T-cell (primary cell): ENCODE data around the gene MAP2. TPM values are rescaled to one million over a fixed set of nuclear protein-coding genes. Genes with fewer than 3 reads are reported as not detected.

ENCODE experiments used
- ATAC-seq, 4 experiments: fragments of 200-7000 bp in 3 of 4; fragments of 150-1000 bp in 1 of 4; cut with Tn5 transposase; replicated peaks in 1 of 4; 1 replicate in 3 of 4; 2 replicates in 1 of 4; pipeline ENCODE4 v1.10.0; 2021; ENCODE audit warnings: moderate library complexity in 3 of 4, mild to moderate bottlenecking in 2 of 4, moderate number of reproducible peaks in 1 of 4
- CTCF ChIA-PET, 2 donors: fragments of 300-600 bp; sonication (Branson Sonifier 250); formaldehyde crosslinking; loops; one replicate each; lab custom pipeline; 2022; ENCODE audit warnings: antibody characterized with exemption in 2 of 2; lab: Charles Lee
- POLR2A ChIA-PET, 2 donors: fragments of 300-600 bp; sonication (Branson Sonifier 250); formaldehyde crosslinking; loops; one replicate each; lab custom pipeline; 2022; ENCODE audit warnings: antibody characterized with exemption in 2 of 2; lab: Charles Lee
- DNase-seq, 35 experiments: peaks; one replicate each; pipeline versions ENCODE4 v3.0.0 to v3.0.0-alpha.2; 2013 to 2023
- H3K27ac ChIP-seq: one replicate; pipeline ENCODE4 v1.5.1; 2013; ENCODE audit warnings: low read length
- H3K27me3 ChIP-seq, 2 experiments: replicated peaks in 1 of 2; 1 replicate in 1 of 2; 2 replicates in 1 of 2; pipeline versions ENCODE4 v1.6.1 to v1.7.0; 2013; ENCODE audit warnings: low read length in 1 of 2, mixed read lengths in 1 of 2; ENCODE audit not compliant: control insufficient read depth in 2 of 2, insufficient read depth in 2 of 2; ENCODE audit errors: extremely low read depth in 1 of 2
- H3K36me3 ChIP-seq, 2 donors: 1 replicate in 1 of 2; 2 replicates in 1 of 2; pipeline versions ENCODE4 v1.6.1 to v1.7.0; 2013; ENCODE audit warnings: low read length in 1 of 2; ENCODE audit not compliant: control insufficient read depth in 2 of 2, insufficient read depth in 1 of 2; ENCODE audit errors: extremely low read depth in 1 of 2
- H3K4me1 ChIP-seq, 2 experiments: 1 replicate in 1 of 2; 2 replicates in 1 of 2; pipeline versions ENCODE4 v1.6.1 to v1.7.0; 2013; ENCODE audit warnings: low read length in 2 of 2, mixed read lengths in 1 of 2; ENCODE audit not compliant: insufficient read depth in 2 of 2, control insufficient read depth in 1 of 2; ENCODE audit errors: extremely low read depth in 1 of 2
- H3K4me3 ChIP-seq, 2 donors: 1 replicate in 1 of 2; 2 replicates in 1 of 2; pipeline versions ENCODE4 v1.5.1 to v1.7.0; 2013; ENCODE audit warnings: mild to moderate bottlenecking in 2 of 2, low read length in 1 of 2, moderate library complexity in 1 of 2; ENCODE audit not compliant: control insufficient read depth in 1 of 2; ENCODE audit errors: extremely low read depth in 1 of 2
- H3K9me3 ChIP-seq: 2 replicates; pipeline ENCODE4 v1.7.0; 2013
- H3K27ac Mint-ChIP-seq, 2 donors: one replicate each; pipeline ENCODE4 v1.8.0; 2020 to 2021; ENCODE audit warnings: mild to moderate bottlenecking in 2 of 2, mixed read lengths in 2 of 2
- H3K27me3 Mint-ChIP-seq, 2 donors: one replicate each; pipeline ENCODE4 v1.8.0; 2021 to 2022; ENCODE audit warnings: mixed read lengths in 2 of 2
- H3K36me3 Mint-ChIP-seq: one replicate; pipeline ENCODE4 v1.8.0; 2021; ENCODE audit warnings: mixed read lengths
- H3K4me1 Mint-ChIP-seq, 3 donors: one replicate each; pipeline ENCODE4 v1.8.0; 2020 to 2022; ENCODE audit warnings: mixed read lengths in 3 of 3, mild to moderate bottlenecking in 1 of 3
- H3K4me3 Mint-ChIP-seq, 3 donors: one replicate each; pipeline ENCODE4 v1.8.0; 2020 to 2022; ENCODE audit warnings: mild to moderate bottlenecking in 3 of 3, mixed read lengths in 3 of 3, moderate library complexity in 3 of 3
- H3K9me3 Mint-ChIP-seq, 3 donors: one replicate each; pipeline ENCODE4 v1.8.0; 2020 to 2022; ENCODE audit warnings: mixed read lengths in 3 of 3
- WGBS: methylation state at CpG from one replicate; pipeline ENCODE4 v1.1.5; 2013; ENCODE audit warnings: missing lambda C conversion rate; ENCODE audit not compliant: insufficient coverage; 5-methylcytosine and 5-hydroxymethylcytosine counted together
- total RNA-seq, 35 experiments: library from RNA in 6 of 35; stranded (reverse) in 6 of 35; fragments of 120-200 nt in 1 of 35; gene quantifications; one replicate each; pipeline versions ENCODE4 v1.2.1 to v1.2.4 and lab custom pipeline; 2013 to 2026

Gene MAP2
- total RNA-seq, 5 donors from 2014 or later (not counting 1 experiment from before 2014, with no cell fraction given): 0.35 to 0.86 (median 0.46) TPM

GRCh38 chr2:209637293-209637692, 213.4 kb downstream of the MAP2 start:
- Mint-ChIP-seq H3K27ac (no peak overlapping the region), H3K27me3 (no peaks in the 10 kb centered on the region)
- CTCF ChIA-PET: no interaction called here

GRCh38 chr2:209638346-209638745, 214.5 kb downstream of the MAP2 start:
- Mint-ChIP-seq H3K36me3 (no peaks in the 10 kb centered on the region), H3K9me3 (no peaks in the 10 kb centered on the region), H3K27me3 (no peaks in the 10 kb centered on the region), H3K4me3 (no peak overlapping the region), H3K27ac (no peak overlapping the region), H3K4me1 (no peaks in the 10 kb centered on the region)
- ATAC-seq: no peak
- DNase-seq: no peak
- ChIA-PET CTCF (no interaction called here), POLR2A (no interaction called here)
- Histone ChIP-seq H3K36me3 (no peaks in the 10 kb centered on the region), H3K4me1 (no peaks in the 10 kb centered on the region), H3K9me3 (no peaks in the 10 kb centered on the region), H3K27me3 (no peaks in the 10 kb centered on the region), H3K27ac (no peak overlapping the region), H3K4me3 (no peak overlapping the region)
- whole genome bisulfite sequencing: no CpG with 5 or more reads among the region's 2 CpGs

More at GRCh38 chr2:209637293-209637692, 213.4 kb downstream of the MAP2 start:
- no peaks in the 10 kb centered on the region for H3K36me3 ChIP-seq
- H3K4me3 ChIP-seq: no peak overlapping the region
- H3K36me3 Mint-ChIP-seq: no peaks in the 10 kb centered on the region
- no peaks in the 10 kb centered on the region for H3K4me1 Mint-ChIP-seq
- no peak overlapping the region for H3K27ac ChIP-seq
- POLR2A ChIA-PET: no interaction called here
- no peaks in the 10 kb centered on the region for H3K9me3 Mint-ChIP-seq
- no peak overlapping the region for H3K4me3 Mint-ChIP-seq
- H3K4me1 ChIP-seq: no peaks in the 10 kb centered on the region
- H3K9me3 ChIP-seq: no peaks in the 10 kb centered on the region
- H3K27me3 ChIP-seq: no peaks in the 10 kb centered on the region
- 69% methylated on average over 2 of the region's 3 CpGs for WGBS
- DNase-seq (no peak), ATAC-seq (no peak)

- no peaks in the 10 kb centered on the region for H3K4me1 ChIP-seq
- H3K27me3 ChIP-seq: no peaks in the 10 kb centered on the region
- DNase-seq: no peak
- H3K27ac ChIP-seq: no peak overlapping the region
- no peaks in the 10 kb centered on the region for H3K9me3 ChIP-seq
- Mint-ChIP-seq H3K27me3 (no peaks in the 10 kb centered on the region), H3K36me3 (no peaks in the 10 kb centered on the region), H3K9me3 (no peaks in the 10 kb centered on the region), H3K27ac (no peak overlapping the region), H3K4me3 (no peak overlapping the region), H3K4me1 (no peaks in the 10 kb centered on the region)
- H3K36me3 ChIP-seq: no peaks in the 10 kb centered on the region
- ChIA-PET CTCF (no interaction called here), POLR2A (interaction anchor here in 1 of 2 donors (0.6 kb wide), 1 partner anchor 1846 kb away, joined by 3 read pairs; no protein-coding TSS in a partner anchor)
- WGBS: no CpG with 5 or more reads among the region's 2 CpGs
- H3K4me3 ChIP-seq: no peak overlapping the region
- ATAC-seq: no peak
These were observed 216.5 kb downstream of the MAP2 start for GRCh38 chr2:209640358-209640757.

- ATAC-seq (no peak), DNase-seq (no peak)
- H3K9me3 Mint-ChIP-seq: peaks cover 0 to 3% (median 0%) of the 10 kb centered on the region in 3 donors
- no peaks in the 10 kb centered on the region for H3K36me3 ChIP-seq
- H3K4me1 Mint-ChIP-seq: no peaks in the 10 kb centered on the region
- no peaks in the 10 kb centered on the region for H3K27me3 ChIP-seq
- no peaks in the 10 kb centered on the region for H3K4me1 ChIP-seq
- H3K4me3 ChIP-seq: no peak overlapping the region
- no peaks in the 10 kb centered on the region for H3K36me3 Mint-ChIP-seq
- H3K9me3 ChIP-seq: no peaks in the 10 kb centered on the region
- no peak overlapping the region for H3K27ac ChIP-seq
- no peak overlapping the region for H3K27ac Mint-ChIP-seq
- WGBS: no CpG with 5 or more reads among the region's 3 CpGs
- H3K4me3 Mint-ChIP-seq: no peak overlapping the region
- no peaks in the 10 kb centered on the region for H3K27me3 Mint-ChIP-seq
- ChIA-PET CTCF (no interaction called here), POLR2A (no interaction called here)
These were observed 218.4 kb downstream of the MAP2 start for GRCh38 chr2:209642146-209642820.

GRCh38 chr2:209644842-209645241, 221.0 kb downstream of the MAP2 start:
- no peaks in the 10 kb centered on the region for H3K4me1 ChIP-seq
- ATAC-seq (no peak), DNase-seq (no peak)
- no peaks in the 10 kb centered on the region for H3K9me3 ChIP-seq
- Mint-ChIP-seq H3K36me3 (no peaks in the 10 kb centered on the region), H3K9me3 (peaks cover 0 to 3% (median 2%) of the 10 kb centered on the region in 3 donors), H3K27me3 (no peaks in the 10 kb centered on the region), H3K27ac (no peak overlapping the region), H3K4me1 (no peaks in the 10 kb centered on the region), H3K4me3 (no peak overlapping the region)
- ChIA-PET CTCF (interaction anchor here in 1 of 2 donors (0.6 kb wide), 1 partner anchor 557 kb away, joined by 6 read pairs; no protein-coding TSS in a partner anchor), POLR2A (no interaction called here)
- no peaks in the 10 kb centered on the region for H3K36me3 ChIP-seq
- no peak overlapping the region for H3K4me3 ChIP-seq
- no peak overlapping the region for H3K27ac ChIP-seq
- H3K27me3 ChIP-seq: no peaks in the 10 kb centered on the region

GRCh38 chr2:209648714-209649113, 224.9 kb downstream of the MAP2 start:
- H3K4me3 ChIP-seq: no peak overlapping the region
- Mint-ChIP-seq H3K4me3 (no peak overlapping the region), H3K9me3 (peaks cover 0 to 3% (median 2%) of the 10 kb centered on the region in 3 donors), H3K27ac (no peak overlapping the region), H3K4me1 (no peaks in the 10 kb centered on the region), H3K27me3 (no peaks in the 10 kb centered on the region), H3K36me3 (no peaks in the 10 kb centered on the region)
- ATAC-seq: no peak
- CTCF ChIA-PET: interaction anchor here in 1 of 2 donors (0.7 kb wide), 1 partner anchor 18 kb away, joined by 3 read pairs; no protein-coding TSS in a partner anchor
- POLR2A ChIA-PET: no interaction called here
- no peaks in the 10 kb centered on the region for H3K27me3 ChIP-seq
- no peak overlapping the region for H3K27ac ChIP-seq
- H3K36me3 ChIP-seq: no peaks in the 10 kb centered on the region
- DNase-seq: no peak
- H3K4me1 ChIP-seq: no peaks in the 10 kb centered on the region
- WGBS: 100% methylated on average over 1 of the region's 3 CpGs
- no peaks in the 10 kb centered on the region for H3K9me3 ChIP-seq
